ENCODE results near the gene RALGAPA2. TPM values are rescaled to one million over a fixed set of nuclear protein-coding genes. Genes with fewer than 3 reads are reported as not detected.

The RALGAPA2 gene
- total RNA-seq, 1 experiment from 2014 or later = 10.8 TPM

DNA sequence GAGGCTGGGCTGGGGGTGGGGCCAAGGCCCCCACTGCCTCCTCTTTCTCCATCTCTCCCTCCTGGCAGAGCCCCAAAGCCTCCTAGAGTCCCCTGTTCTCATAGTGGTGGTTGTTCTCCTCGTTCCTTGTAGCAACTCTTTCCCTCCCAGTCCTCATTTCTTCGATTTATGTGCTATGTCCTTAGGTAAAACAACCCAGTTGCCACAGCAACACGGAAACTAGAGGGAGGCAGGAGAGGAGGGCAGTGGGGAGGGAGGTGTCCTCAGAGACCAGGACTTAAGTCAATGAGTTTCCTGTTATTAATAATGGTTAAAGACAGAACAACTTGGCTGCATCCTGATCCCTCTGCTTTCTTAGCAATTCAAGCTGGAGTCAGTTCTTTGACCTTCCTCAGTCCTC, 183.6 kb downstream of the RALGAPA2 start (continued):
- TF ChIP-seq RAD21 (IDR thresholded peaks at IDR 0.05; ENCODE audit: low read depth) = no peak

- no peak overlapping the region for H3K4me3 ChIP-seq (replicated peaks in 1 of 2; ENCODE audit: low read depth in 1 of 2, low read length in 2 of 2)
- POLR2A ChIA-PET = no interaction called here
- H3K9me3 ChIP-seq (ENCODE audit: control insufficient read depth in 1 of 2, insufficient read depth in 1 of 2, low read depth in 1 of 2, low read length in 2 of 2) = no peaks in the 10 kb centered on the region
- H3K9ac ChIP-seq (ENCODE audit: low read length) = no peak overlapping the region
- BruUV-seq (replicated peaks) = no TSS peak
- no peaks in the 10 kb centered on the region for H3K9me2 ChIP-seq (ENCODE audit: insufficient read depth)
- DNase-seq (ENCODE audit: low read depth, low spot score) = no peak
- no peaks in the 10 kb centered on the region for H3K4me1 ChIP-seq (ENCODE audit: control insufficient read depth in 1 of 2, insufficient read depth in 2 of 2, low read length in 2 of 2)
- H3K36me3 ChIP-seq (ENCODE audit: control insufficient read depth in 1 of 2, insufficient read depth in 2 of 2, low read length in 2 of 2) = no peaks in the 10 kb centered on the region
- no peaks in the 10 kb centered on the region for H3K79me2 ChIP-seq (ENCODE audit: insufficient read depth, low read length)
- RAD21 ChIA-PET (ENCODE audit: low non-redundant PET in 1 of 2, low total read pairs in 2 of 2, uncharacterized antibody in 2 of 2, unreplicated experiment in 2 of 2) = no interaction called here
- H3K4me2 ChIP-seq (ENCODE audit: low read length) = no peak overlapping the region
- no peak for TF ChIP-seq CBX3 (IDR thresholded peaks at IDR 0.05; ENCODE audit: low read depth)
- no peak for TF ChIP-seq TCF7L2 (IDR thresholded peaks at IDR 0.05; ENCODE audit: borderline replicate concordance, extremely low read depth, insufficient read depth, insufficient read length)
- no peak for TF ChIP-seq EZH2 (IDR thresholded peaks at IDR 0.05)
- no peak for TF ChIP-seq ZNF274 (IDR thresholded peaks at IDR 0.05; ENCODE audit: low read depth, low read length)
- no peak for TF ChIP-seq ELF1 (IDR thresholded peaks at IDR 0.05; ENCODE audit: borderline replicate concordance, low read depth)
- TF ChIP-seq SP1 (IDR thresholded peaks at IDR 0.05; ENCODE audit: low read depth) = no peak
- no peak for TF ChIP-seq SRF (IDR thresholded peaks at IDR 0.05; ENCODE audit: low read depth)
- no peak for TF ChIP-seq POLR2A (IDR thresholded peaks at IDR 0.05; ENCODE audit: borderline replicate concordance, extremely low read depth, insufficient read depth, insufficient read length)
- no peak for TF ChIP-seq CEBPB (IDR thresholded peaks at IDR 0.05; ENCODE audit: low read depth)
- TF ChIP-seq, protein P1, sequence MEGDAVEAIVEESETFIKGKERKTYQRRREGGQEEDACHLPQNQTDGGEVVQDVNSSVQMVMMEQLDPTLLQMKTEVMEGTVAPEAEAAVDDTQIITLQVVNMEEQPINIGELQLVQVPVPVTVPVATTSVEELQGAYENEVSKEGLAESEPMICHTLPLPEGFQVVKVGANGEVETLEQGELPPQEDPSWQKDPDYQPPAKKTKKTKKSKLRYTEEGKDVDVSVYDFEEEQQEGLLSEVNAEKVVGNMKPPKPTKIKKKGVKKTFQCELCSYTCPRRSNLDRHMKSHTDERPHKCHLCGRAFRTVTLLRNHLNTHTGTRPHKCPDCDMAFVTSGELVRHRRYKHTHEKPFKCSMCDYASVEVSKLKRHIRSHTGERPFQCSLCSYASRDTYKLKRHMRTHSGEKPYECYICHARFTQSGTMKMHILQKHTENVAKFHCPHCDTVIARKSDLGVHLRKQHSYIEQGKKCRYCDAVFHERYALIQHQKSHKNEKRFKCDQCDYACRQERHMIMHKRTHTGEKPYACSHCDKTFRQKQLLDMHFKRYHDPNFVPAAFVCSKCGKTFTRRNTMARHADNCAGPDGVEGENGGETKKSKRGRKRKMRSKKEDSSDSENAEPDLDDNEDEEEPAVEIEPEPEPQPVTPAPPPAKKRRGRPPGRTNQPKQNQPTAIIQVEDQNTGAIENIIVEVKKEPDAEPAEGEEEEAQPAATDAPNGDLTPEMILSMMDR (IDR thresholded peaks at IDR 0.05 in 2 of 3, conservative IDR thresholded peaks at IDR 0.05 in 1 of 3; ENCODE audit: borderline replicate concordance in 1 of 3, insufficient read depth in 1 of 3, low read depth in 2 of 3, low read length in 2 of 3) = no peak
- TF ChIP-seq, protein P2, sequence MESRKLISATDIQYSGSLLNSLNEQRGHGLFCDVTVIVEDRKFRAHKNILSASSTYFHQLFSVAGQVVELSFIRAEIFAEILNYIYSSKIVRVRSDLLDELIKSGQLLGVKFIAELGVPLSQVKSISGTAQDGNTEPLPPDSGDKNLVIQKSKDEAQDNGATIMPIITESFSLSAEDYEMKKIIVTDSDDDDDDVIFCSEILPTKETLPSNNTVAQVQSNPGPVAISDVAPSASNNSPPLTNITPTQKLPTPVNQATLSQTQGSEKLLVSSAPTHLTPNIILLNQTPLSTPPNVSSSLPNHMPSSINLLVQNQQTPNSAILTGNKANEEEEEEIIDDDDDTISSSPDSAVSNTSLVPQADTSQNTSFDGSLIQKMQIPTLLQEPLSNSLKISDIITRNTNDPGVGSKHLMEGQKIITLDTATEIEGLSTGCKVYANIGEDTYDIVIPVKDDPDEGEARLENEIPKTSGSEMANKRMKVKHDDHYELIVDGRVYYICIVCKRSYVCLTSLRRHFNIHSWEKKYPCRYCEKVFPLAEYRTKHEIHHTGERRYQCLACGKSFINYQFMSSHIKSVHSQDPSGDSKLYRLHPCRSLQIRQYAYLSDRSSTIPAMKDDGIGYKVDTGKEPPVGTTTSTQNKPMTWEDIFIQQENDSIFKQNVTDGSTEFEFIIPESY (IDR thresholded peaks at IDR 0.05; ENCODE audit: extremely low read depth, insufficient replicate concordance, low read length) = no peak
- TF ChIP-seq MAX (IDR thresholded peaks at IDR 0.05) = no peak
- TF ChIP-seq ZFX (IDR thresholded peaks at IDR 0.05) = no peak
- no peak for TF ChIP-seq SIN3A (IDR thresholded peaks at IDR 0.05; ENCODE audit: low read depth)
- TF ChIP-seq EZH2phosphoT487 (IDR thresholded peaks at IDR 0.05; ENCODE audit: borderline replicate concordance) = no peak
- no peak for TF ChIP-seq EGR1 (IDR thresholded peaks at IDR 0.05; ENCODE audit: low read depth)
- TF ChIP-seq, protein P3, sequence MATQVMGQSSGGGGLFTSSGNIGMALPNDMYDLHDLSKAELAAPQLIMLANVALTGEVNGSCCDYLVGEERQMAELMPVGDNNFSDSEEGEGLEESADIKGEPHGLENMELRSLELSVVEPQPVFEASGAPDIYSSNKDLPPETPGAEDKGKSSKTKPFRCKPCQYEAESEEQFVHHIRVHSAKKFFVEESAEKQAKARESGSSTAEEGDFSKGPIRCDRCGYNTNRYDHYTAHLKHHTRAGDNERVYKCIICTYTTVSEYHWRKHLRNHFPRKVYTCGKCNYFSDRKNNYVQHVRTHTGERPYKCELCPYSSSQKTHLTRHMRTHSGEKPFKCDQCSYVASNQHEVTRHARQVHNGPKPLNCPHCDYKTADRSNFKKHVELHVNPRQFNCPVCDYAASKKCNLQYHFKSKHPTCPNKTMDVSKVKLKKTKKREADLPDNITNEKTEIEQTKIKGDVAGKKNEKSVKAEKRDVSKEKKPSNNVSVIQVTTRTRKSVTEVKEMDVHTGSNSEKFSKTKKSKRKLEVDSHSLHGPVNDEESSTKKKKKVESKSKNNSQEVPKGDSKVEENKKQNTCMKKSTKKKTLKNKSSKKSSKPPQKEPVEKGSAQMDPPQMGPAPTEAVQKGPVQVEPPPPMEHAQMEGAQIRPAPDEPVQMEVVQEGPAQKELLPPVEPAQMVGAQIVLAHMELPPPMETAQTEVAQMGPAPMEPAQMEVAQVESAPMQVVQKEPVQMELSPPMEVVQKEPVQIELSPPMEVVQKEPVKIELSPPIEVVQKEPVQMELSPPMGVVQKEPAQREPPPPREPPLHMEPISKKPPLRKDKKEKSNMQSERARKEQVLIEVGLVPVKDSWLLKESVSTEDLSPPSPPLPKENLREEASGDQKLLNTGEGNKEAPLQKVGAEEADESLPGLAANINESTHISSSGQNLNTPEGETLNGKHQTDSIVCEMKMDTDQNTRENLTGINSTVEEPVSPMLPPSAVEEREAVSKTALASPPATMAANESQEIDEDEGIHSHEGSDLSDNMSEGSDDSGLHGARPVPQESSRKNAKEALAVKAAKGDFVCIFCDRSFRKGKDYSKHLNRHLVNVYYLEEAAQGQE (IDR thresholded peaks at IDR 0.05; ENCODE audit: low read depth) = no peak
- no peak for TF ChIP-seq YY1 (IDR thresholded peaks at IDR 0.05; ENCODE audit: extremely low read depth, insufficient replicate concordance, low read depth, low read length)
- TF ChIP-seq POLR2AphosphoS5 (IDR thresholded peaks at IDR 0.05; ENCODE audit: low read depth, low read length) = no peak
- CTCF ChIA-PET = no interaction called here
- no peak for ATAC-seq
- intact Hi-C loops (cut with micrococcal nuclease) = no loop called here
- H3K27me3 ChIP-seq (ENCODE audit: insufficient read depth, low read length) = no peaks in the 10 kb centered on the region
- H2AFZ ChIP-seq (ENCODE audit: low read depth, low read length, poor library complexity, severe bottlenecking) = no peak overlapping the region
- H3K27ac ChIP-seq (ENCODE audit: low read depth, low read length) = no peak overlapping the region
- no peaks in the 10 kb centered on the region for H4K20me1 ChIP-seq (ENCODE audit: insufficient read depth)
Observed at GRCh38 chr20:20527661-20528060, 184.8 kb downstream of the RALGAPA2 start.

Data from HCT116 (cell line).